Stimulated activated CD8-positive, alpha-beta memory T cell treated with anti-CD3 and anti-CD28 coated beads, Interleukin-12 subunit alpha, Interleukin-12 subunit beta, amount 100 ng/mL, for 4 hours (primary cell): ENCODE measurements around the gene LILRB1.
"Not testable (repeated sequence)": the region's sequence is repeated elsewhere in the genome, so short reads cannot be mapped to it uniquely, and the experiment has no call there.

Experiments
- DNase-seq: peaks from one replicate; pipeline ENCODE4 v3.0.0-alpha.2; 2020; ENCODE audit warnings: low read depth

LILRB1 gene

GRCh38 chr19:54624934-54625730 is 5.2 kb upstream of the LILRB1 start:
- not testable (repeated sequence) for DNase-seq

GRCh38 chr19:54626757-54627156 is 3.5 kb upstream of the LILRB1 start:
- DNase-seq: no peak

GRCh38 chr19:54627912-54628311 is 2.4 kb upstream of the LILRB1 start:
- not testable (repeated sequence) for DNase-seq

GRCh38 chr19:54630782-54631181 is 498 bp downstream of the LILRB1 start:
- no peak for DNase-seq

GRCh38 chr19:54631489-54632337 is 1.4 kb downstream of the LILRB1 start:
- DNase-seq: not testable (repeated sequence)

- not testable (repeated sequence) for DNase-seq
These were observed 2.2 kb downstream of the LILRB1 start for GRCh38 chr19:54632517-54632916.

GRCh38 chr19:54633401-54633800 is 3.1 kb downstream of the LILRB1 start:
- DNase-seq: no peak

- DNase-seq: not testable (repeated sequence)
These were observed 5.8 kb downstream of the LILRB1 start for GRCh38 chr19:54636081-54636480.

GRCh38 chr19:54638683-54639082 is 8.4 kb downstream of the LILRB1 start:
- DNase-seq: no peak

- not testable (repeated sequence) for DNase-seq
These were observed 12.7 kb downstream of the LILRB1 start for GRCh38 chr19:54642953-54643352.

GRCh38 chr19:54643583-54643982 is 13.3 kb downstream of the LILRB1 start:
- not testable (repeated sequence) for DNase-seq

- no peak for DNase-seq
These were observed 13.8 kb downstream of the LILRB1 start for GRCh38 chr19:54644056-54644455.

GRCh38 chr19:54646331-54646841 is 16.1 kb downstream of the LILRB1 start:
- no peak for DNase-seq

GRCh38 chr19:54648129-54648528 is 17.8 kb downstream of the LILRB1 start:
- no peak for DNase-seq

- no peak for DNase-seq
These were observed 19.9 kb downstream of the LILRB1 start for GRCh38 chr19:54650108-54650655.

- no peak for DNase-seq
These were observed 23.0 kb downstream of the LILRB1 start for GRCh38 chr19:54653181-54653809.

- DNase-seq: no peak
These were observed 24.4 kb downstream of the LILRB1 start for GRCh38 chr19:54654447-54655321.

GRCh38 chr19:54659300-54659699 is 29.0 kb downstream of the LILRB1 start:
- DNase-seq: no peak

- DNase-seq: no peak
These were observed 30.0 kb downstream of the LILRB1 start for GRCh38 chr19:54660306-54660705.

- no peak for DNase-seq
These were observed 30.7 kb downstream of the LILRB1 start for GRCh38 chr19:54660964-54661363.

- no peak for DNase-seq
These were observed 31.7 kb downstream of the LILRB1 start for GRCh38 chr19:54661846-54662481.
